HepG2 (cell line): ENCODE data around the gene GPLD1. TPM values are rescaled to one million over a fixed set of nuclear protein-coding genes. Genes with fewer than 3 reads are reported as not detected.

Experiments used
- ATAC-seq: fragments of 200-7000 bp; cut with Tn5 transposase; 3 replicates; pipeline ENCODE4 v1.9.1; 2020; ENCODE audit warnings: mild to moderate bottlenecking, moderate library complexity
- BruUV-seq: library from RNA; stranded (reverse); fragments of 400-500 nt; replicated peaks from 2 replicates; lab custom pipeline; 2021; lab: Mats Ljungman, UMichigan
- CTCF ChIA-PET: fragments of 300-600 bp; formaldehyde crosslinking; extraction: SDS; loops from one replicate; lab custom pipeline; 2021; ENCODE audit warnings: low total read pairs, inconsistent platforms, low intra/inter-chr PET ratio; lab: Yijun Ruan, JAX
- POLR2A ChIA-PET: fragments of 350-600 bp; sonication (Branson Sonifier 250); formaldehyde crosslinking; loops from one replicate; lab custom pipeline; 2020; ENCODE audit warnings: antibody characterized with exemption, inconsistent platforms; lab: Yijun Ruan, JAX
- DNase-seq: peaks from one replicate; pipeline ENCODE4 v3.0.0-alpha.2; 2015; ENCODE audit warnings: low spot score
- FAIRE-seq: peaks from 3 replicates; lab custom pipeline; 2011; peaks lifted over from hg19 to GRCh38; lab: Jason Lieb, UNC
- H2AFZ ChIP-seq: one replicate; pipeline ENCODE4 v1.6.1; 2011; ENCODE audit warnings: low read length, inconsistent platforms
- H3K27ac ChIP-seq: fragments of 300-600 bp; 3 replicates; pipeline ENCODE4 v1.8.0; 2011; ENCODE audit warnings: mixed run types, mild to moderate bottlenecking, mixed read lengths, low read length, inconsistent platforms; ENCODE audit not compliant: insufficient read depth; ENCODE audit errors: extremely low read length
- H3K27me3 ChIP-seq, 2 experiments: fragments of 200-600 bp in 1 of 2; 2 replicates in 1 of 2; 3 replicates in 1 of 2; pipeline versions ENCODE4 v1.6.0 to v1.8.0; 2011; ENCODE audit warnings: low read length in 2 of 2, mild to moderate bottlenecking in 2 of 2, moderate library complexity in 2 of 2, inconsistent platforms in 1 of 2; ENCODE audit not compliant: insufficient read depth in 2 of 2, control insufficient read depth in 1 of 2
- H3K36me3 ChIP-seq, 2 experiments: fragments of 200-600 bp in 1 of 2; replicated peaks in 1 of 2; 2 replicates in 1 of 2; 3 replicates in 1 of 2; pipeline versions ENCODE4 v1.5.1 to v1.8.0; 2011; ENCODE audit warnings: low read length in 2 of 2, inconsistent platforms in 1 of 2; ENCODE audit not compliant: insufficient read depth in 2 of 2, control insufficient read depth in 1 of 2
- H3K4me1 ChIP-seq: 2 replicates; pipeline ENCODE4 v1.5.1; 2012; ENCODE audit warnings: low read length, inconsistent platforms; ENCODE audit not compliant: insufficient read depth
- H3K4me2 ChIP-seq: 2 replicates; pipeline ENCODE4 v1.6.0; 2011; ENCODE audit warnings: low read depth, low read length, inconsistent platforms
- H3K4me3 ChIP-seq, 3 experiments: fragments of 200-600 bp in 1 of 3; sonication (generic), shearing (Covaris generic) in 1 of 3; replicated peaks in 1 of 3; 2 replicates each; pipeline ENCODE4 v1.5.1; 2011 to 2016; ENCODE audit warnings: low read length in 3 of 3, inconsistent platforms in 2 of 3, low read depth in 2 of 3, mild to moderate bottlenecking in 2 of 3, control low read depth in 1 of 3, mixed read lengths in 1 of 3; ENCODE audit not compliant: insufficient read depth in 1 of 3
- H3K79me2 ChIP-seq: one replicate; pipeline ENCODE4 v1.6.1; 2011; ENCODE audit warnings: low read length, inconsistent platforms; ENCODE audit not compliant: insufficient read depth
- H3K9ac ChIP-seq: 2 replicates; pipeline ENCODE4 v1.6.0; 2011; ENCODE audit warnings: mild to moderate bottlenecking, low read depth, low read length, inconsistent platforms; ENCODE audit not compliant: insufficient read depth
- H3K9me3 ChIP-seq: 2 replicates; pipeline ENCODE4 v1.5.1; 2012; ENCODE audit warnings: mild to moderate bottlenecking, low read length
- H4K20me1 ChIP-seq: 2 replicates; pipeline ENCODE4 v1.6.0; 2011; ENCODE audit warnings: inconsistent platforms, mild to moderate bottlenecking, low read length, moderate library complexity; ENCODE audit not compliant: insufficient read depth
- CEBPB ChIP-seq: IDR thresholded peaks from 2 replicates; pipeline ENCODE4 v1.6.1; 2011; ENCODE audit warnings: low read depth, low read length, improper control_type of control experiment, borderline replicate concordance
- CTCF ChIP-seq: sonication (generic); formaldehyde crosslinking; IDR thresholded peaks from 2 replicates; pipeline ENCODE4 v1.5.0; 2020; ENCODE audit warnings: mild to moderate bottlenecking, missing genetic modification reagents, moderate library complexity
- DMAP1 ChIP-seq: IDR thresholded peaks from 2 replicates; pipeline ENCODE4 v1.6.1; 2016
- DNMT1 ChIP-seq: sonication (generic); formaldehyde crosslinking; IDR thresholded peaks from 2 replicates; pipeline ENCODE4 v1.5.1; 2020; ENCODE audit warnings: mild to moderate bottlenecking, missing genetic modification reagents
- FOSL2 ChIP-seq: sonication (generic); formaldehyde crosslinking; IDR thresholded peaks from 2 replicates; pipeline ENCODE4 v1.4.0; 2020; ENCODE audit warnings: missing genetic modification reagents
- GTF2F1 ChIP-seq: fragments of 150-350 bp; IDR thresholded peaks from 2 replicates; pipeline ENCODE4 v1.6.1; 2014; ENCODE audit warnings: low read length
- SMC3 ChIP-seq: IDR thresholded peaks from 2 replicates; pipeline ENCODE4 v1.6.1; 2011; ENCODE audit warnings: low read length, improper control_type of control experiment
- SMYD3 ChIP-seq: sonication (generic); formaldehyde crosslinking; IDR thresholded peaks from 2 replicates; pipeline ENCODE4 v1.8.1; 2023; ENCODE audit warnings: mild to moderate bottlenecking, missing genetic modification reagents
- STAG1 ChIP-seq: sonication (generic); formaldehyde crosslinking; IDR thresholded peaks from 2 replicates; pipeline ENCODE4 v1.4.0; 2020; ENCODE audit warnings: missing genetic modification reagents
- ZNF549 ChIP-seq: sonication (generic); formaldehyde crosslinking; IDR thresholded peaks from 2 replicates; pipeline ENCODE4 v1.5.0; 2020; ENCODE audit warnings: missing genetic modification reagents
- ZNF709 ChIP-seq: sonication (generic); formaldehyde crosslinking; IDR thresholded peaks from 2 replicates; pipeline ENCODE4 v1.5.0; 2020; ENCODE audit warnings: mild to moderate bottlenecking, missing genetic modification reagents
- WGBS: methylation state at CpG from one replicate; pipeline ENCODE4 v1.1.6; 2017; ENCODE audit warnings: low lambda C conversion rate; 5-methylcytosine and 5-hydroxymethylcytosine counted together
- in situ Hi-C: cut with HindIII; loops from 2 replicates; pipeline ENCODE4 v1.10.0; 2017; ENCODE audit warnings: low pct_unique_long_range_greater_than_20kb; ENCODE audit not compliant: extremely low pct_ligation_motif_present
- intact Hi-C: fragments of 100-400 bp; cut with micrococcal nuclease; formaldehyde crosslinking; loops from one replicate; pipeline ENCODE4 v1.10.0; 2022; ENCODE audit not compliant: unreplicated experiment
- polyA plus RNA-seq, 8 experiments: library from polyadenylated mRNA; depleted of rRNA in 3 of 8; stranded (reverse) in 7 of 8; unstranded in 1 of 8; fragments of >200 nt; fragmentation: Illumina TruSeq in 4 of 8; extraction: Trizol in 4 of 8; gene quantifications; 2 replicates each; pipeline versions ENCODE4 v1.2.1 to v1.2.3, GENCODE V29; 2011 to 2016; ENCODE audit warnings: low read depth in 4 of 8, missing spikeins in 1 of 8, mixed read lengths in 1 of 8; ENCODE audit not compliant: insufficient read depth in 1 of 8
- total RNA-seq, 5 experiments: library from RNA; depleted of rRNA; stranded (reverse); fragments of >200 nt; fragmentation: Illumina TruSeq; extraction: Trizol; gene quantifications; 2 replicates each; pipeline ENCODE4 v1.2.3, GENCODE V29; 2016; ENCODE audit warnings: low read depth in 1 of 5

GPLD1 gene
- total and polyA plus RNA-seq, 2 of the 13 experiments (the other 11 are each of a cell fraction or from before 2014, with no cell fraction given) = 6.2 to 7.6 TPM

DNA sequence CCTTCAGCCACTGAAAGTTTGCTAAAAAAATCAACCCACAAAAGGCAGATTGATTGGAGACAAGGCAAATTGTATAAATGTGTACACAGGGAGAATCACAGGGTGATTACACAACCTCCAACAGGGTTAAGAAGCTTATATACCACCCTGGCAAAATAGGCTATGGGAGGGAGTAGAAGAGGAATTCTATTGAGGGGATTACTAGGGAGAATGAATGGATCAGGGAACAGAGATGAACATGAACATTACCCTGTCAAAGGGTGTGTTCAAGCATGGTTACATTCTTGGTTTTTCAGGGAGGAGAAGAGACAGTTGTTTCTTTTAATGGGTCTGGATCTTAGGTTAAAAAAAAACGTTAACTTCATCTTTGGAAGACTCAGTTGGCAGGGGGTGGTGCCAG is 91.7 kb downstream of the GPLD1 start:
- WGBS = 0% methylated on average over 1 of the region's 1 CpG
- H3K4me3 ChIP-seq = no peak overlapping the region
- FAIRE-seq (no peak), DNase-seq (no peak), ATAC-seq (no peak)
- peaks cover 12% of the 10 kb centered on the region for H3K9me3 ChIP-seq
- no peaks in the 10 kb centered on the region for H3K27me3 ChIP-seq
- peaks cover 4% of the 10 kb centered on the region for H3K79me2 ChIP-seq
- no peak overlapping the region for H3K27ac ChIP-seq
- no peak overlapping the region for H3K9ac ChIP-seq
- no peaks in the 10 kb centered on the region for H3K36me3 ChIP-seq
- no peak overlapping the region for H2AFZ ChIP-seq
- intact Hi-C loops = no loop called here
- no peaks in the 10 kb centered on the region for H4K20me1 ChIP-seq
- peaks cover 35% of the 10 kb centered on the region for H3K4me1 ChIP-seq
- in situ Hi-C loops = loop anchor here (10.0 kb wide), 1 partner anchor 333 kb away; no protein-coding TSS in a partner anchor
- CTCF ChIA-PET = no interaction called here
- TF ChIP-seq CEBPB = peak; percentile 40; the same call in 1 of the 2 replicates
- no peak for TF ChIP-seq SMYD3 (CRISPR knock-in tag)
- no TSS peak for BruUV-seq
- POLR2A ChIA-PET = interaction anchor here (0.5 kb wide), 1 partner anchor 19 kb away, joined by 3 read pairs; no protein-coding TSS in a partner anchor
- H3K4me2 ChIP-seq = no peak overlapping the region

DNA sequence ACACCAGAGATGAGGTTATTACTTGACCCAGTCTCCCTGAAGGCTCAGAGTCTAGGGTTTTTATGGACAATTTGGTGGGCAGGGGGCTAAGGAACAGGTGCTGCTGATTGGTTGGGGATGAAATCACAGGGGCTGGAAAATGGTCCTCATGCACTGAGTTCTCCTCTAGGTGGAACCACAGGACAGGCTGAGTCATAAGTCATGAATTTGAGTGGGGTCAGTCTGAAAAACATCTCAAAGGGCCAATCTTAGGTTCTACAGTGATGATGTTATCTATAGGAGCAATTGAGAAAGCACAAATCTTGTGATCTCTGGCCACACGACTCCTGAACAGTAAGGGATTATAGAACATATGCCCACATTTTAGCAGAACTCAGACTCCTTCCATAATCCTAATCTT is 92.6 kb downstream of the GPLD1 start:
- 14% methylated on average over 1 of the region's 1 CpG for WGBS
- Histone ChIP-seq H3K27me3 (no peaks in the 10 kb centered on the region), H3K4me1 (peaks cover 27% of the 10 kb centered on the region), H3K4me2 (no peak overlapping the region)
- ChIA-PET CTCF (no interaction called here), POLR2A (no interaction called here)
- no peak for TF ChIP-seq DMAP1 (CRISPR knock-in tag)
- TF ChIP-seq DNMT1 = no peak
- peak; percentile 1; the same call in 1 of the 2 replicates for TF ChIP-seq SMC3
- TF ChIP-seq ZNF549 (CRISPR knock-in tag) = no peak
- no peak for TF ChIP-seq ZNF709 (CRISPR knock-in tag)
- peak; percentile 48 for TF ChIP-seq FOSL2 (CRISPR knock-in tag)
- peak; percentile 54 for TF ChIP-seq CTCF (CRISPR knock-in tag)
- TF ChIP-seq STAG1 (CRISPR knock-in tag) = peak; percentile 14; the same call in 1 of the 2 replicates
- TF ChIP-seq GTF2F1 = no peak
- TF ChIP-seq, all 625 proteins: peak for 4
- Histone ChIP-seq H3K36me3 (no peaks in the 10 kb centered on the region), H3K4me3 (no peak overlapping the region), H3K9me3 (peaks cover 12% of the 10 kb centered on the region), H2AFZ (no peak overlapping the region), H3K27ac (no peak overlapping the region), H3K79me2 (no peaks in the 10 kb centered on the region), H3K9ac (no peak overlapping the region), H4K20me1 (no peaks in the 10 kb centered on the region)
- no peak for FAIRE-seq
- in situ Hi-C loops = loop anchor here (10.0 kb wide), 1 partner anchor 332 kb away; no protein-coding TSS in a partner anchor
- no TSS peak for BruUV-seq
- intact Hi-C loops = no loop called here
- no peak for DNase-seq
- no peak for ATAC-seq
